Hepatocyte (in vitro differentiated cells): Measurements from ENCODE around the gene EIF2B2.

Source experiments
- EZH2 ChIP-seq: fragments of 200-600 bp; sonication (generic); IDR thresholded peaks from 2 replicates; pipeline ENCODE4 v1.6.1; 2016; ENCODE audit warnings: antibody characterized with exemption, mild to moderate bottlenecking, borderline replicate concordance
- EZH2phosphoT487 ChIP-seq: fragments of 200-600 bp; sonication (generic); IDR thresholded peaks from one replicate; pipeline ENCODE4 v1.6.1; 2018; ENCODE audit warnings: antibody characterized with exemption, mild to moderate bottlenecking, low read depth, moderate library complexity; ENCODE audit not compliant: unreplicated experiment, severe bottlenecking
- TF ChIP-seq, protein P1 (sequence below): fragments of 200-600 bp; sonication (generic); IDR thresholded peaks from 2 replicates; pipeline ENCODE4 v1.5.1; 2016; ENCODE audit warnings: antibody characterized with exemption, mild to moderate bottlenecking; ENCODE audit not compliant: poor library complexity

DNA sequence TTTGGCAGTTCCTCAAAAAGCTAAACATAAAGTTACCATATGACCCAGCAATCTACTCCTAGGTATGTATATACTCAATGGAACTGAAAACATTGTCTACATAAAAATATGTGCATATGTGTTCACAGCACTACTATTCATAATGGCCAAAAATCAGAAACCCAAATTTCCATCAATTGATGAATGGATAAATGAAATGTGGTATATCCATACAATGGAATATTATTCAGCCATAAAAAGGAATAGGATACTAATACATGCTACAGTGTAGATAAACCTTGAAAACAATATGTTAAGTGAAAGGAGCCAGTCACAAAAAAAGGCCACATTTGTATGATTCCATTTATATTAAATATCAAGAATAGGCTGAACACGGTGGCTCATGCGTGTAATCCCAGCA is 57.7 kb downstream of the EIF2B2 start:
- TF ChIP-seq, protein P1, sequence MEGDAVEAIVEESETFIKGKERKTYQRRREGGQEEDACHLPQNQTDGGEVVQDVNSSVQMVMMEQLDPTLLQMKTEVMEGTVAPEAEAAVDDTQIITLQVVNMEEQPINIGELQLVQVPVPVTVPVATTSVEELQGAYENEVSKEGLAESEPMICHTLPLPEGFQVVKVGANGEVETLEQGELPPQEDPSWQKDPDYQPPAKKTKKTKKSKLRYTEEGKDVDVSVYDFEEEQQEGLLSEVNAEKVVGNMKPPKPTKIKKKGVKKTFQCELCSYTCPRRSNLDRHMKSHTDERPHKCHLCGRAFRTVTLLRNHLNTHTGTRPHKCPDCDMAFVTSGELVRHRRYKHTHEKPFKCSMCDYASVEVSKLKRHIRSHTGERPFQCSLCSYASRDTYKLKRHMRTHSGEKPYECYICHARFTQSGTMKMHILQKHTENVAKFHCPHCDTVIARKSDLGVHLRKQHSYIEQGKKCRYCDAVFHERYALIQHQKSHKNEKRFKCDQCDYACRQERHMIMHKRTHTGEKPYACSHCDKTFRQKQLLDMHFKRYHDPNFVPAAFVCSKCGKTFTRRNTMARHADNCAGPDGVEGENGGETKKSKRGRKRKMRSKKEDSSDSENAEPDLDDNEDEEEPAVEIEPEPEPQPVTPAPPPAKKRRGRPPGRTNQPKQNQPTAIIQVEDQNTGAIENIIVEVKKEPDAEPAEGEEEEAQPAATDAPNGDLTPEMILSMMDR: no peak
- TF ChIP-seq EZH2 (no peak), EZH2phosphoT487 (no peak)
